HL-60 (cell line): ENCODE results near the gene DZIP3.

Source experiments
- GABPA ChIP-seq: IDR thresholded peaks from 2 replicates; pipeline ENCODE4 v1.6.1; 2012; ENCODE audit warnings: low read depth
- POLR2AphosphoS5 ChIP-seq: IDR thresholded peaks from 2 replicates; pipeline ENCODE4 v1.6.1; 2012; ENCODE audit warnings: low read depth
- SPI1 ChIP-seq: IDR thresholded peaks from 2 replicates; pipeline ENCODE4 v1.6.1; 2012; ENCODE audit warnings: low read depth, mild to moderate bottlenecking, borderline replicate concordance
- TF ChIP-seq, protein P1 (sequence below): IDR thresholded peaks from one replicate; pipeline ENCODE4 v1.5.1; 2011; ENCODE audit warnings: low read length, control low read depth, inconsistent platforms; ENCODE audit not compliant: insufficient read depth
- TF ChIP-seq, protein P2 (sequence below): IDR thresholded peaks from 2 replicates; pipeline ENCODE4 v1.6.1; 2012; ENCODE audit warnings: low read depth; ENCODE audit not compliant: insufficient replicate concordance

GRCh38 chr3:108736821-108737220 is 147.3 kb downstream of the DZIP3 start:
- TF ChIP-seq GABPA (no peak), POLR2AphosphoS5 (no peak), SPI1 (no peak)
- TF ChIP-seq, protein P1, sequence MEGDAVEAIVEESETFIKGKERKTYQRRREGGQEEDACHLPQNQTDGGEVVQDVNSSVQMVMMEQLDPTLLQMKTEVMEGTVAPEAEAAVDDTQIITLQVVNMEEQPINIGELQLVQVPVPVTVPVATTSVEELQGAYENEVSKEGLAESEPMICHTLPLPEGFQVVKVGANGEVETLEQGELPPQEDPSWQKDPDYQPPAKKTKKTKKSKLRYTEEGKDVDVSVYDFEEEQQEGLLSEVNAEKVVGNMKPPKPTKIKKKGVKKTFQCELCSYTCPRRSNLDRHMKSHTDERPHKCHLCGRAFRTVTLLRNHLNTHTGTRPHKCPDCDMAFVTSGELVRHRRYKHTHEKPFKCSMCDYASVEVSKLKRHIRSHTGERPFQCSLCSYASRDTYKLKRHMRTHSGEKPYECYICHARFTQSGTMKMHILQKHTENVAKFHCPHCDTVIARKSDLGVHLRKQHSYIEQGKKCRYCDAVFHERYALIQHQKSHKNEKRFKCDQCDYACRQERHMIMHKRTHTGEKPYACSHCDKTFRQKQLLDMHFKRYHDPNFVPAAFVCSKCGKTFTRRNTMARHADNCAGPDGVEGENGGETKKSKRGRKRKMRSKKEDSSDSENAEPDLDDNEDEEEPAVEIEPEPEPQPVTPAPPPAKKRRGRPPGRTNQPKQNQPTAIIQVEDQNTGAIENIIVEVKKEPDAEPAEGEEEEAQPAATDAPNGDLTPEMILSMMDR: no peak
- TF ChIP-seq, protein P2, sequence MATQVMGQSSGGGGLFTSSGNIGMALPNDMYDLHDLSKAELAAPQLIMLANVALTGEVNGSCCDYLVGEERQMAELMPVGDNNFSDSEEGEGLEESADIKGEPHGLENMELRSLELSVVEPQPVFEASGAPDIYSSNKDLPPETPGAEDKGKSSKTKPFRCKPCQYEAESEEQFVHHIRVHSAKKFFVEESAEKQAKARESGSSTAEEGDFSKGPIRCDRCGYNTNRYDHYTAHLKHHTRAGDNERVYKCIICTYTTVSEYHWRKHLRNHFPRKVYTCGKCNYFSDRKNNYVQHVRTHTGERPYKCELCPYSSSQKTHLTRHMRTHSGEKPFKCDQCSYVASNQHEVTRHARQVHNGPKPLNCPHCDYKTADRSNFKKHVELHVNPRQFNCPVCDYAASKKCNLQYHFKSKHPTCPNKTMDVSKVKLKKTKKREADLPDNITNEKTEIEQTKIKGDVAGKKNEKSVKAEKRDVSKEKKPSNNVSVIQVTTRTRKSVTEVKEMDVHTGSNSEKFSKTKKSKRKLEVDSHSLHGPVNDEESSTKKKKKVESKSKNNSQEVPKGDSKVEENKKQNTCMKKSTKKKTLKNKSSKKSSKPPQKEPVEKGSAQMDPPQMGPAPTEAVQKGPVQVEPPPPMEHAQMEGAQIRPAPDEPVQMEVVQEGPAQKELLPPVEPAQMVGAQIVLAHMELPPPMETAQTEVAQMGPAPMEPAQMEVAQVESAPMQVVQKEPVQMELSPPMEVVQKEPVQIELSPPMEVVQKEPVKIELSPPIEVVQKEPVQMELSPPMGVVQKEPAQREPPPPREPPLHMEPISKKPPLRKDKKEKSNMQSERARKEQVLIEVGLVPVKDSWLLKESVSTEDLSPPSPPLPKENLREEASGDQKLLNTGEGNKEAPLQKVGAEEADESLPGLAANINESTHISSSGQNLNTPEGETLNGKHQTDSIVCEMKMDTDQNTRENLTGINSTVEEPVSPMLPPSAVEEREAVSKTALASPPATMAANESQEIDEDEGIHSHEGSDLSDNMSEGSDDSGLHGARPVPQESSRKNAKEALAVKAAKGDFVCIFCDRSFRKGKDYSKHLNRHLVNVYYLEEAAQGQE: no peak
